Caco-2 (cell line): ENCODE data around the gene CDKAL1. TPM values are rescaled to one million over a fixed set of nuclear protein-coding genes. Genes with fewer than 3 reads are reported as not detected.

Experiments
- BruUV-seq: library from RNA; stranded (reverse); fragments of 400-500 nt; replicated peaks from 2 replicates; lab custom pipeline; 2021; lab: Mats Ljungman, UMichigan
- CTCF ChIA-PET: fragments of 300-600 bp; sonication (Branson Sonifier 250); formaldehyde crosslinking; loops from one replicate; lab custom pipeline; 2022; ENCODE audit warnings: antibody characterized with exemption; lab: Charles Lee
- POLR2A ChIA-PET: fragments of 300-600 bp; sonication (Branson Sonifier 250); formaldehyde crosslinking; loops from one replicate; lab custom pipeline; 2022; ENCODE audit warnings: antibody characterized with exemption; lab: Charles Lee
- DNase-seq, 2 experiments: peaks; one replicate each; pipeline versions ENCODE4 v3.0.0 to v3.0.0-alpha.2; 2020 to 2022
- H3K27me3 ChIP-seq: replicated peaks from 2 replicates; pipeline ENCODE4 v1.6.0; 2011; ENCODE audit warnings: low read length; ENCODE audit not compliant: control insufficient read depth, insufficient read depth
- H3K36me3 ChIP-seq: 2 replicates; pipeline ENCODE4 v1.5.1; 2011; ENCODE audit warnings: low read length; ENCODE audit not compliant: control insufficient read depth, insufficient read depth
- H3K4me1 ChIP-seq: fragments of 250-450 bp; sonication (Bioruptor Pico); 2 replicates; pipeline ENCODE4 v1.5.1; 2020; ENCODE audit warnings: mild to moderate bottlenecking
- H3K4me3 ChIP-seq: 2 replicates; pipeline ENCODE4 v1.5.1; 2011; ENCODE audit warnings: low read depth, mild to moderate bottlenecking, control low read depth, low read length
- H3K9me3 ChIP-seq: fragments of 250-450 bp; sonication (Bioruptor Pico); 2 replicates; pipeline ENCODE4 v1.5.1; 2020; ENCODE audit warnings: mild to moderate bottlenecking, moderate library complexity
- H3K27ac Mint-ChIP-seq: one replicate; pipeline ENCODE4 v1.8.0; 2022; ENCODE audit warnings: mixed read lengths; ENCODE audit not compliant: unreplicated experiment
- H3K27me3 Mint-ChIP-seq: one replicate; pipeline ENCODE4 v1.8.0; 2022; ENCODE audit warnings: mixed read lengths; ENCODE audit not compliant: insufficient read depth, unreplicated experiment
- H3K36me3 Mint-ChIP-seq: one replicate; pipeline ENCODE4 v1.8.0; 2022; ENCODE audit warnings: mild to moderate bottlenecking, mixed read lengths; ENCODE audit not compliant: insufficient read depth, unreplicated experiment
- H3K4me1 Mint-ChIP-seq: one replicate; pipeline ENCODE4 v1.8.0; 2022; ENCODE audit warnings: low read depth, mixed read lengths; ENCODE audit not compliant: unreplicated experiment
- H3K4me3 Mint-ChIP-seq: one replicate; pipeline ENCODE4 v1.8.0; 2022; ENCODE audit warnings: mild to moderate bottlenecking, moderate library complexity, mixed read lengths; ENCODE audit not compliant: unreplicated experiment
- H3K9me3 Mint-ChIP-seq: one replicate; pipeline ENCODE4 v1.8.0; 2022; ENCODE audit warnings: mixed read lengths; ENCODE audit not compliant: unreplicated experiment
- intact Hi-C: fragments of 100-400 bp; cut with micrococcal nuclease; formaldehyde crosslinking; loops from one replicate; pipeline ENCODE4 v1.10.0; 2022; ENCODE audit not compliant: unreplicated experiment
- total RNA-seq: library from RNA; stranded (reverse); gene quantifications from 2 replicates; pipeline ENCODE4 v1.2.3, GENCODE V29; 2022
- TF ChIP-seq, protein P1 (sequence below), 2 experiments: fragments of 200-600 bp in 1 of 2; IDR thresholded peaks; 1 replicate in 1 of 2; 2 replicates in 1 of 2; pipeline versions ENCODE4 v1.5.1 to v1.8.0; 2011 to 2022; ENCODE audit warnings: antibody characterized with exemption in 1 of 2, control low read depth in 1 of 2, inconsistent platforms in 1 of 2, low read depth in 1 of 2, low read length in 1 of 2, mild to moderate bottlenecking in 1 of 2, moderate library complexity in 1 of 2; ENCODE audit not compliant: insufficient read depth in 1 of 2, severe bottlenecking in 1 of 2, unreplicated experiment in 1 of 2

The CDKAL1 gene
- total RNA-seq, 1 experiment from 2014 or later, result 18.7 TPM

DNA sequence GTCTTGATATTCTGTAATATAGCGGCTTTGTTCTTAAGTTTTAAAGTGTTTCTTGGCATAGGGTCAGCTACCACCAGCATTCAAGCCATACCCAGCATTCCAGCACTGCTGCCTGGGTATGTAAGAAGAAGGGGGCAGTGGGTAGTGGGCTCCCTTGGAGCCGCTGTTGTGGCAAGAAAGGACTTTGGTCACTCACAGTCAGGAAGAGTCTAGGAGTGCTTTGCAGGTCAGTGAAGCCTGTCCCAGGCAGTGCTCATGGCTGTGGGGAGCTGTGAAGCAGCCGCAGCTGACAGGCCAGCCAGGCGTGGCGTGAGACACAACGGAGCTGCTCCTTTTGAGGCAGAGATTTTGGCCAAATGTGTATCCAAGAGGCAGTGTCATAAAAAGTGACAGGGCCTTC is 512.0 kb downstream of the CDKAL1 start:
- POLR2A ChIA-PET, result no interaction called here
- H3K9me3 ChIP-seq, result no peaks in the 10 kb centered on the region
- H3K36me3 ChIP-seq, result no peaks in the 10 kb centered on the region
- H3K4me3 ChIP-seq, result no peak overlapping the region
- no peaks in the 10 kb centered on the region for H3K9me3 Mint-ChIP-seq
- H3K4me1 Mint-ChIP-seq, result peaks cover 12% of the 10 kb centered on the region
- H3K27ac Mint-ChIP-seq, result no peak overlapping the region
- no peaks in the 10 kb centered on the region for H3K27me3 Mint-ChIP-seq
- H3K27me3 ChIP-seq, result no peaks in the 10 kb centered on the region
- H3K4me1 ChIP-seq, result peaks cover 11% of the 10 kb centered on the region; the same call in 1 of the 2 replicates
- no TSS peak for BruUV-seq
- H3K4me3 Mint-ChIP-seq, result no peak overlapping the region
- CTCF ChIA-PET, result no interaction called here
- TF ChIP-seq, protein P1, sequence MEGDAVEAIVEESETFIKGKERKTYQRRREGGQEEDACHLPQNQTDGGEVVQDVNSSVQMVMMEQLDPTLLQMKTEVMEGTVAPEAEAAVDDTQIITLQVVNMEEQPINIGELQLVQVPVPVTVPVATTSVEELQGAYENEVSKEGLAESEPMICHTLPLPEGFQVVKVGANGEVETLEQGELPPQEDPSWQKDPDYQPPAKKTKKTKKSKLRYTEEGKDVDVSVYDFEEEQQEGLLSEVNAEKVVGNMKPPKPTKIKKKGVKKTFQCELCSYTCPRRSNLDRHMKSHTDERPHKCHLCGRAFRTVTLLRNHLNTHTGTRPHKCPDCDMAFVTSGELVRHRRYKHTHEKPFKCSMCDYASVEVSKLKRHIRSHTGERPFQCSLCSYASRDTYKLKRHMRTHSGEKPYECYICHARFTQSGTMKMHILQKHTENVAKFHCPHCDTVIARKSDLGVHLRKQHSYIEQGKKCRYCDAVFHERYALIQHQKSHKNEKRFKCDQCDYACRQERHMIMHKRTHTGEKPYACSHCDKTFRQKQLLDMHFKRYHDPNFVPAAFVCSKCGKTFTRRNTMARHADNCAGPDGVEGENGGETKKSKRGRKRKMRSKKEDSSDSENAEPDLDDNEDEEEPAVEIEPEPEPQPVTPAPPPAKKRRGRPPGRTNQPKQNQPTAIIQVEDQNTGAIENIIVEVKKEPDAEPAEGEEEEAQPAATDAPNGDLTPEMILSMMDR (IDR thresholded peaks at IDR 0.05; ENCODE audit: insufficient read depth in 1 of 2, low read depth in 1 of 2, low read length in 1 of 2, severe bottlenecking in 1 of 2, unreplicated experiment in 1 of 2), result no peak
- intact Hi-C loops, result no loop called here
- no peak for DNase-seq
- peaks cover 4% of the 10 kb centered on the region for H3K36me3 Mint-ChIP-seq

DNA sequence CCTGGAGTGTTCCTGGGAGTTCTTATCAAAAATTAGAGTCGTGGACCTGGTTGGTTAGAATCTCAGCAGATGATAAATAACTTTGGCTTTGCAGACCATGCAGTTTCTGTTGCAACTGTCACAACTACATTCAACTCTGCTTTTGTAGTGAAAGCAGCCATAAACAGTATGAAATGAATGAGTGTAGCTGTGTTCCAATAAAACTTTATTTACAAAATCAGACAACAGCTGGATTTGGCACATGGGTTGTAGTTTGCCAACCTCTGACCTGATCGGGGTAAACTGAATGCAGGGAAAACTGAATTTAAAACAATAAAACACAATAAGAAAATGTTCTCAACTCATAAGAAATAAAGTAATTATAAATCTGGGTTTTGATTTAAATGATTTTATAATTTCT is 513.8 kb downstream of the CDKAL1 start:
- no peak overlapping the region for H3K27ac Mint-ChIP-seq
- no peak overlapping the region for H3K4me3 Mint-ChIP-seq
- Histone ChIP-seq H3K27me3 (no peaks in the 10 kb centered on the region), H3K4me3 (no peak overlapping the region), H3K4me1 (peaks cover 11% of the 10 kb centered on the region; the same call in 1 of the 2 replicates), H3K36me3 (no peaks in the 10 kb centered on the region), H3K9me3 (no peaks in the 10 kb centered on the region)
- H3K36me3 Mint-ChIP-seq, result peaks cover 4% of the 10 kb centered on the region
- intact Hi-C loops, result no loop called here
- H3K9me3 Mint-ChIP-seq, result no peaks in the 10 kb centered on the region
- TF ChIP-seq, protein P1 (IDR thresholded peaks at IDR 0.05; ENCODE audit: insufficient read depth in 1 of 2, low read depth in 1 of 2, low read length in 1 of 2, severe bottlenecking in 1 of 2, unreplicated experiment in 1 of 2), result no peak
- ChIA-PET CTCF (no interaction called here), POLR2A (no interaction called here)
- no peak for DNase-seq
- no peaks in the 10 kb centered on the region for H3K27me3 Mint-ChIP-seq
- BruUV-seq, result no TSS peak
- peaks cover 12% of the 10 kb centered on the region for H3K4me1 Mint-ChIP-seq

DNA sequence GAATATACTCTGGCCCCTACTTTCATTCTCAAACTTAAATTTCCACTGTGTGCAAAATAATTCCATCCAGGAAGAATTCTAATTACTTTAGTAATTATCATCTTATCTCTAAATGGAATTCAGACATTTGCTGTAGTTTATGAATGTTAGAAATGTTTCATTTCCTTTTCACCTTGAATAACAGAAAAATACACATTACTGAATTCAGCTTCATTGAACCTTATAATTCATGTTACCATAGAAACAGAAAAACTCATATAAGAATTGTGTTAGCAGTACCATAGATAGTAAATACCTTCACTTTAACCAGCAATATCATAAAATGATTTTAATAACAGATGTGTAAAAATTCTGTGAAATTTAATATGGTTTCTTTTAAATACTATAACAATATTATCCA is 514.9 kb downstream of the CDKAL1 start:
- BruUV-seq, result no TSS peak
- Mint-ChIP-seq H3K4me1 (peaks cover 12% of the 10 kb centered on the region), H3K9me3 (no peaks in the 10 kb centered on the region), H3K27me3 (no peaks in the 10 kb centered on the region), H3K27ac (no peak overlapping the region), H3K36me3 (no peaks in the 10 kb centered on the region), H3K4me3 (no peak overlapping the region)
- H3K27me3 ChIP-seq, result no peaks in the 10 kb centered on the region
- H3K36me3 ChIP-seq, result no peaks in the 10 kb centered on the region
- intact Hi-C loops, result no loop called here
- ChIA-PET POLR2A (no interaction called here), CTCF (no interaction called here)
- no peak for DNase-seq
- no peak overlapping the region for H3K4me3 ChIP-seq
- TF ChIP-seq, protein P1 (IDR thresholded peaks at IDR 0.05; ENCODE audit: insufficient read depth in 1 of 2, low read depth in 1 of 2, low read length in 1 of 2, severe bottlenecking in 1 of 2, unreplicated experiment in 1 of 2), result no peak
- H3K4me1 ChIP-seq, result peaks cover 11% of the 10 kb centered on the region; the same call in 1 of the 2 replicates
- no peaks in the 10 kb centered on the region for H3K9me3 ChIP-seq
